ENCODE measurements around the gene MYMX. TPM values are rescaled to one million over a fixed set of nuclear protein-coding genes. Genes with fewer than 3 reads are reported as not detected.

MYMX gene
- polyA plus RNA-seq, 2 of the 4 experiments (the other 2 are of a cell fraction): not detected

- Histone ChIP-seq H3K9me3 (no peaks in the 10 kb centered on the region), H3K4me1 (peaks cover 32% of the 10 kb centered on the region), H3K4me3 (no peak overlapping the region), H3K27ac (no peak overlapping the region), H3K4me2 (no peak overlapping the region)
- no peak for ATAC-seq
- WGBS (ENCODE audit: missing lambda C conversion rate): 95% methylated on average over 4 of the region's 8 CpGs
- CTCF ChIA-PET: no interaction called here
- TF ChIP-seq MAX (IDR thresholded peaks at IDR 0.05): no peak
- TF ChIP-seq ZNF302 (CRISPR knock-in tag; IDR thresholded peaks at IDR 0.05): no peak
- no peak for TF ChIP-seq HDAC2 (IDR thresholded peaks at IDR 0.05)
- TF ChIP-seq MAFK (IDR thresholded peaks at IDR 0.05; ENCODE audit: partially characterized antibody): no peak
- no peak for TF ChIP-seq NPAS2 (CRISPR knock-in tag; IDR thresholded peaks at IDR 0.05; ENCODE audit: borderline replicate concordance)
- no peak for TF ChIP-seq TFCP2L1 (CRISPR knock-in tag; IDR thresholded peaks at IDR 0.05)
- no peak for TF ChIP-seq NR3C1 (IDR thresholded peaks at IDR 0.05)
- no peak for TF ChIP-seq MAZ (IDR thresholded peaks at IDR 0.05; ENCODE audit: borderline replicate concordance, low read depth, low read length)
- no peak for TF ChIP-seq RNF2 (IDR thresholded peaks at IDR 0.05; ENCODE audit: borderline replicate concordance, low read depth)
- TF ChIP-seq ATOH8 (CRISPR knock-in tag; IDR thresholded peaks at IDR 0.05; ENCODE audit: low read depth): no peak
- DNase-seq (ENCODE audit: low read depth in 1 of 2, low spot score in 1 of 2): no peak
- POLR2A ChIA-PET: no interaction called here
- FAIRE-seq: no peak
These were observed 43.3 kb downstream of the MYMX start for GRCh38 chr6:44260011-44260410.

GRCh38 chr6:44260451-44261297 is 43.9 kb downstream of the MYMX start:
- WGBS (ENCODE audit: missing lambda C conversion rate): 81% methylated on average over 6 of the region's 6 CpGs

GRCh38 chr6:44261581-44261980 is 44.9 kb downstream of the MYMX start:
- no CpG with 5 or more reads among the region's 8 CpGs for WGBS (ENCODE audit: missing lambda C conversion rate)

More at GRCh38 chr6:44260451-44261297, 43.9 kb downstream of the MYMX start:
- ATAC-seq (no peak), DNase-seq (ENCODE audit: low read depth in 1 of 2, low spot score in 1 of 2) (no peak), FAIRE-seq (no peak)
- ChIA-PET POLR2A (no interaction called here), CTCF (interaction anchor here (1.3 to 2.7 kb wide), 2 partner anchors 26 to 78 kb away, joined by 4 to 13 read pairs; no protein-coding TSS in a partner anchor)
- Histone ChIP-seq H3K4me2 (no peak overlapping the region), H3K27ac (no peak overlapping the region), H3K9me3 (no peaks in the 10 kb centered on the region), H3K4me3 (no peak overlapping the region), H3K4me1 (peaks cover 32% of the 10 kb centered on the region)
- TF ChIP-seq CEBPB (IDR thresholded peaks at IDR 0.05) (no peak), RAD21 (conservative IDR thresholded peaks at IDR 0.05 in 1 of 2, IDR thresholded peaks at IDR 0.05 in 1 of 2) (no peak), ZSCAN20 (CRISPR knock-in tag; IDR thresholded peaks at IDR 0.05) (no peak), NFE2L2 (conservative IDR thresholded peaks at IDR 0.05; ENCODE audit: low read length) (no peak), HDAC2 (IDR thresholded peaks at IDR 0.05) (no peak), RFX5 (IDR thresholded peaks at IDR 0.05) (no peak), TP53 (CRISPR knock-in tag; IDR thresholded peaks at IDR 0.05) (no peak), FOXS1 (CRISPR knock-in tag; IDR thresholded peaks at IDR 0.05) (no peak), EP300 (IDR thresholded peaks at IDR 0.05) (no peak)

More at GRCh38 chr6:44261581-44261980, 44.9 kb downstream of the MYMX start:
- Histone ChIP-seq H3K4me1 (peaks cover 27% of the 10 kb centered on the region), H3K27ac (no peak overlapping the region), H3K4me3 (no peak overlapping the region), H3K9me3 (no peaks in the 10 kb centered on the region), H3K4me2 (no peak overlapping the region)
- DNase-seq (ENCODE audit: low read depth in 1 of 2, low spot score in 1 of 2) (no peak), FAIRE-seq (no peak), ATAC-seq (no peak)
- ChIA-PET POLR2A (no interaction called here), CTCF (interaction anchor here (1.0 to 2.7 kb wide), 6 partner anchors 8 to 77 kb away, joined by 3 to 13 read pairs (median 4); no protein-coding TSS in a partner anchor)
- no peak for TF ChIP-seq SMC3 (IDR thresholded peaks at IDR 0.05)
- TF ChIP-seq CHD4 (IDR thresholded peaks at IDR 0.05; ENCODE audit: borderline replicate concordance): no peak
- TF ChIP-seq MAX (IDR thresholded peaks at IDR 0.05): no peak

All from A549 (cell line).